ENCODE data around the gene RBM20.

Gene RBM20

DNA sequence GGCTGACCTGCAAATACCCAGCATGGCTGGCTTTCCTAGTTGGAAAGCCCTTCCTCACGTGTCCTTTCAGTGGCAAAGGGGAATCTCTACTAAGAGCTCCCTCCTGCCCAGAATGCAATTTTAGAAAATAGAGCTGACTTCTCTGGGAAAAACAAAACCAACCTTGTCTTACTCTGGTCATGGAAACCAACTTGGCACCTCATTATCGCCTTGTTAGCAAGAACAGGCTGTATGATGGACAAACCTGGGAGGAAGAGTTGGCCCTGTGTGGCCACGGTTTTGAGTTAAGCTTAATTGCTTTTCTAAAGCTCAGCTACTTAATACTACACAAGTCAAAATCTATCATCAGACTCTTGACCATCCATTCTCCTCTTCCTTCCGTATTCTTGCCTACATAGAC, 133.5 kb downstream of the RBM20 start:
- Mint-ChIP-seq H3K36me3 (no peaks in the 10 kb centered on the region), H3K4me1 (peaks cover 31% of the 10 kb centered on the region), H3K4me3 (no peak overlapping the region), H3K9me3 (no peaks in the 10 kb centered on the region), H3K27me3 (no peaks in the 10 kb centered on the region), H3K27ac (no peak overlapping the region)

DNA sequence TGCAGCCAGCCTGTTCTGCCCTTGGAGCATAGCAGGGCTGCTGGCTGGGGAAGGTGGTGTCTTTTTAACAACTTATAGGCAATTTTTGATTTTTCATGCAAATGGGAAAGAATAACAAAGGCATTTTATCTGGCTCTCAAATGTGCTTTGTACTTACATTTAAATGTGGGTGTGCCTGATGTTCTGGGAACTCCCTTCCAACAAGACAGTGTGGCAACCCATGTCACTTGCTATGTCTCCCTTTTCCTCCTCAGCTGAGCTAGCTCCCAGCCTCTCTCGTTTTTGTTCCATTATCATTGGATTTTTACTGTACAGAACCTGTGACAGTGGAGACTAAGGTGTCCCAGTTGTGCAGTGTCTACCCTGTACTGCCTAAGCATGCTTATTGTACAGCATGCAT, 134.1 kb downstream of the RBM20 start:
- H3K27me3 Mint-ChIP-seq = no peaks in the 10 kb centered on the region
- no peak overlapping the region for H3K27ac Mint-ChIP-seq
- no peak overlapping the region for H3K4me3 Mint-ChIP-seq
- H3K9me3 Mint-ChIP-seq = no peaks in the 10 kb centered on the region
- peaks cover 32% of the 10 kb centered on the region for H3K4me1 Mint-ChIP-seq
- no peaks in the 10 kb centered on the region for H3K36me3 Mint-ChIP-seq

DNA sequence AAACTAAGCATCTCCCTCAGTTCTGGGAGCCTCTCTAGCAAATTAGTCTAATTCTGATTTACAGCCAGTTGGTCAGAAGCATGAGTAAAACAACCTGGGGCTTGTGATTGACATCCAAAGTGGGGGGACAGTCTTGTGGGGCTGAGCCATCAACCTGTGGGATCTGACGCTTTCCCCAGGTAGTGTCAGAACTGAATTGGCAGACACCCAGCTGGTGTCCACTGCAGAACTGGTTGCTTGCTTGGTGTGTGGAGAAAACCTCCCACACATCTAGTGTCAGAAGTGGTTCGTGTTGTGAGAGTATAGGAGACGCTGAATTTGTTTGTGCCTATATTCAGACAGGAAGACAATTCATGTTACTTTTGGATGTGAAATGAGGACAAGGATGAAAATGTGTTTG, 135.4 kb downstream of the RBM20 start:
- Mint-ChIP-seq H3K9me3 (no peaks in the 10 kb centered on the region), H3K27ac (peak overlapping the region; percentile 6), H3K4me3 (no peak overlapping the region), H3K27me3 (no peaks in the 10 kb centered on the region), H3K36me3 (no peaks in the 10 kb centered on the region), H3K4me1 (peaks cover 36% of the 10 kb centered on the region)

DNA sequence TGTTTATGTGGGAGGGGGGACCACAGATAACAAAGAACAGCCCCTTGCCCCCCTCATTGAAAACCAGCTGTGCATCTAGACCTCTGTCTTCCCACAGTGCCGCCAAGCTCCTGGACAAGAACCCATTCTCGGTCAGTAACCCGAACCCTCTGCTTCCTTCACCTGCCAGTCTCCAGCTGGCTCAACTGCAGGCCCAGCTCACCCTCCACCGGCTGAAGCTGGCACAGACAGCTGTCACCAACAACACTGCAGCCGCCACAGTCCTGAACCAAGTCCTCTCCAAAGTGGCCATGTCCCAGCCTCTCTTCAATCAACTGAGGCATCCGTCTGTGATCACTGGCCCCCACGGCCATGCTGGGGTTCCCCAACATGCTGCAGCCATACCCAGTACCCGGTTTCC, 136.6 kb downstream of the RBM20 start:
- Mint-ChIP-seq H3K9me3 (no peaks in the 10 kb centered on the region), H3K27ac (no peak overlapping the region), H3K27me3 (no peaks in the 10 kb centered on the region), H3K4me1 (peaks cover 39% of the 10 kb centered on the region), H3K36me3 (no peaks in the 10 kb centered on the region), H3K4me3 (no peak overlapping the region)

DNA sequence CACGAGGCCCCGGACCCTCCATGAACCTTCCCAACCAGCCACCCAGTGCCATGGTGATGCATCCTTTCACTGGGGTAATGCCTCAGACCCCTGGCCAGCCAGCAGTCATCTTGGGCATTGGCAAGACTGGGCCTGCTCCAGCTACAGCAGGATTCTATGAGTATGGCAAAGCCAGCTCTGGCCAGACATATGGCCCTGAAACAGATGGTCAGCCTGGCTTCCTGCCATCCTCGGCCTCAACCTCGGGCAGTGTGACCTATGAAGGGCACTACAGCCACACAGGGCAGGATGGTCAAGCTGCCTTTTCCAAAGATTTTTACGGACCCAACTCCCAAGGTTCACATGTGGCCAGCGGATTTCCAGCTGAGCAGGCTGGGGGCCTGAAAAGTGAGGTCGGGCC, 137.0 kb downstream of the RBM20 start:
- Mint-ChIP-seq H3K4me1 (peaks cover 42% of the 10 kb centered on the region), H3K9me3 (no peaks in the 10 kb centered on the region), H3K27me3 (no peaks in the 10 kb centered on the region), H3K36me3 (no peaks in the 10 kb centered on the region), H3K27ac (no peak overlapping the region), H3K4me3 (no peak overlapping the region)

DNA sequence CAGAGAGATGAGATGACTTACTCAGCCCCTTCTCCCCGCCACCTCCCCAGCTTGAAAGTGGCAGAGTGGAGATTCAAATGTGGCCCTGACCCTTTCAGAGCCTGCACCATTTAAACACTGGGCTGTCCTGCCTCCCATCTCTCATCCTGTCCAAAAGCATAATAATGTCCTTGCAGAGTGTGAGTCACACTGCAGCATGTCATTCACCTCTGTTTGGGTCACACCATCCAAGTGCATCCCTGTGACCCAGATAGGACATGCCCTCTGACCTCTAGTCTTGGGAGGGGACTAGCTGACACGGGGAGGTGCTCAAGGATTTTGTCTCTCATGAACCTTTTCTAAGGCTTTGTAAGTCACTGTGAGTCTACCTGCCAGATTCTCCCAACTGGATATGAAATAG, 138.5 kb downstream of the RBM20 start:
- Mint-ChIP-seq H3K9me3 (no peaks in the 10 kb centered on the region), H3K4me1 (peaks cover 47% of the 10 kb centered on the region), H3K27ac (no peak overlapping the region), H3K36me3 (no peaks in the 10 kb centered on the region), H3K4me3 (no peak overlapping the region), H3K27me3 (no peaks in the 10 kb centered on the region)

DNA sequence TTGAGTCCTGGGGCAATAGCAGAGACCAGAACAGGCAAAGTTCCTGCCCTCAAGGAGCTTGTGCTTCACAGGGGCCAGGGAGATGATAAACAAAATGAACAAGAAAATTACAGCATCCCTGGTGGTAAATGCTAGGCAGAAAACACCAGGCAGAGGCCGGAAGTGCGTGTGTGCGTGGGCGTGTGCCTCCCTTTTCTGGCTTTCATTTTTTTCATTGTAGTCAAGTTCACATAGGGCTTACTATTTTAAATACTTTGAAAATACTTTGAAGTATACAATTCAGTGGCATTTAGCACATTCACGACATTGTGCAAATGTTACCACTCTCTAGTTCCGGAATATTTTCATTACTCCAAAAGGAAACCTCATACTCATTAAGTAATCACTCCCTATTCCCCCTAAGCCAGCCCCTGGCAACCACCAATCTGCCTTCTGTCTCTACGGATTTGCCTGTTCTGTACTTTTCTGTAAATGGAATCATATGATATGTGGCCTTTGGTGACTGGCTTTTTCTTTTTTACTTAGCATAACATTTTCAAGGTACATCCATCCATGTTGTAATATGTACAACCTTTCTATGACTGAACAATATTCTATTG, 139.5 kb downstream of the RBM20 start:
- Mint-ChIP-seq H3K27ac (peak overlapping the region; percentile 98), H3K36me3 (no peaks in the 10 kb centered on the region), H3K27me3 (no peaks in the 10 kb centered on the region), H3K9me3 (no peaks in the 10 kb centered on the region), H3K4me1 (peaks cover 47% of the 10 kb centered on the region), H3K4me3 (peak overlapping the region; percentile 66)

DNA sequence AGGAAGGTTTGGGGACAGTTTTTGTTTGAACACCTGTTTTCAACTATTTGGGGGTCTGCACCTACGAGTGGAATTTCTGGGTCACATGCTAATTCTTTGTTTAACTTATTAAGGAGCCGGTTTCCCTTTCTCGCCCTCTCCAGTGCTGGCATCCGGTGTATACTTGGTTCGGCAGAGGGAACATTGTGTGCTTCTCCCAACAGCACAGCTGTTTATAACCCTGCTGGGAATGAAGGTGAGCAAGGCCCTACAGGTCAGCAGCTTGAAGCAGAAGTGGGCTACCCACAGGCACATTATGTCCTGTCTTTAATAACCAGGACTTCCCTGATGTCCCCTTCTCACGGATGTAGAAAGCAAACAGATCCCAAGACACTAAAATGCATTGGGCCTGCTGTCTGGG, 140.1 kb downstream of the RBM20 start:
- Mint-ChIP-seq H3K4me3 (peak overlapping the region; percentile 66), H3K27me3 (no peaks in the 10 kb centered on the region), H3K9me3 (no peaks in the 10 kb centered on the region), H3K4me1 (peaks cover 47% of the 10 kb centered on the region), H3K36me3 (no peaks in the 10 kb centered on the region), H3K27ac (peak overlapping the region; percentile 98)

DNA sequence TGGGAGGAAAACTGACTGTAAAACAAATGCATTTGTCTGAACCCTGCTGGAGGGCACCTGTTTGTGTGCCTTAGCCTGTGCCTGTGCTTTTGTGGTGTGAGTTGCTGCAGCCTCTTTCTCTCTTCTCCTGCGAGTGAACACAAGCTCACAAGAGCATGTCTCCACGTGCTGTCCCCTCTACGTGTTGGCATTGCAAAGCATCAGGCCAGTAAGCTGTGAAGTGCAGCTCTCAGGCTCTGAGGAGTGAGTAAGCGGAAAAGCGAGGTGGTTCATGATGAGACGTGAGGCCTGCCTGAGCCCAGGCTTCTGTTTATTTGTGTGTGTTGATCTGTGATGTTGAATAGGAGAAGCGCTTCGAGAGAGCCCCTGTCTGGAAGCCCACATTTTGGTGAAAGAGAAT, 142.0 kb downstream of the RBM20 start:
- no peaks in the 10 kb centered on the region for H3K9me3 Mint-ChIP-seq
- H3K4me3 Mint-ChIP-seq = no peak overlapping the region
- H3K36me3 Mint-ChIP-seq = no peaks in the 10 kb centered on the region
- peaks cover 41% of the 10 kb centered on the region for H3K4me1 Mint-ChIP-seq
- no peaks in the 10 kb centered on the region for H3K27me3 Mint-ChIP-seq
- H3K27ac Mint-ChIP-seq = peak overlapping the region; percentile 36

DNA sequence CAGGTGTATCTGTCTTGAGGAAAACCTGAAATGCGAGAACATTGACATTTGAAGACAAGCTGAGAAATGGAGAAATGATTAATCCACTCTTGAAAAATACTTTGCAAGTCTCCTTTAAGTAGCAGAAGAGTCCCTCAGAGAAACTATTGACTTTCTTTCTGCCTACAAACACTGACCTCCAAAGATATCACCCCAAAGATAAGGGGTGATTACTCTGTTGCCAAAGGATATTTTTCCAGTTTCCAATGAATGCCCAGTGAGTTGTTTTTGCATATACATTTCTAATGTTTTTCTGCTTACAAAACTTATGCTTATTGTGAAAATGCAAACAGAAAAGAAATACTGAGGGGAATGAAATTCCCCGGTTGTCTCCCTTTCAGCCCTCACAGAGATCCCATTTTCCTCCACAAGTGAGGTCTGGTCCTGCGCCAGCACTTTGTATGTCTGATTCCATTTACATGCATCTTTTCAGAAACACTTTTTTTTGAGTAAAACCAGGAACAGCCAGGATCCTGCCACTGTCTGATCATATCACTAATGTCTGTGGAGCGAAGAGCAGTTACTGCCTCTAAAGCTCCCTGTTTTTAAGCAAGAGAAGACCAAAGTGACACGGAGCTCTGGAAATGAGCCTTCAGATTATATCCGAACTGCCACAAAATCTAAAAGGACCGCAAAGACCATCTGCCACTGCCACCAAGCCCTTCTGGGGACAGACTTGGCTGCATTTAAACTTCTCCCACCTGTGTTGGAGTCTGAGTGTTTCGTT, 144.7 kb downstream of the RBM20 start:
- Mint-ChIP-seq H3K9me3 (no peaks in the 10 kb centered on the region), H3K36me3 (no peaks in the 10 kb centered on the region), H3K27me3 (no peaks in the 10 kb centered on the region), H3K4me3 (no peak overlapping the region), H3K4me1 (peaks cover 29% of the 10 kb centered on the region), H3K27ac (no peak overlapping the region)

DNA sequence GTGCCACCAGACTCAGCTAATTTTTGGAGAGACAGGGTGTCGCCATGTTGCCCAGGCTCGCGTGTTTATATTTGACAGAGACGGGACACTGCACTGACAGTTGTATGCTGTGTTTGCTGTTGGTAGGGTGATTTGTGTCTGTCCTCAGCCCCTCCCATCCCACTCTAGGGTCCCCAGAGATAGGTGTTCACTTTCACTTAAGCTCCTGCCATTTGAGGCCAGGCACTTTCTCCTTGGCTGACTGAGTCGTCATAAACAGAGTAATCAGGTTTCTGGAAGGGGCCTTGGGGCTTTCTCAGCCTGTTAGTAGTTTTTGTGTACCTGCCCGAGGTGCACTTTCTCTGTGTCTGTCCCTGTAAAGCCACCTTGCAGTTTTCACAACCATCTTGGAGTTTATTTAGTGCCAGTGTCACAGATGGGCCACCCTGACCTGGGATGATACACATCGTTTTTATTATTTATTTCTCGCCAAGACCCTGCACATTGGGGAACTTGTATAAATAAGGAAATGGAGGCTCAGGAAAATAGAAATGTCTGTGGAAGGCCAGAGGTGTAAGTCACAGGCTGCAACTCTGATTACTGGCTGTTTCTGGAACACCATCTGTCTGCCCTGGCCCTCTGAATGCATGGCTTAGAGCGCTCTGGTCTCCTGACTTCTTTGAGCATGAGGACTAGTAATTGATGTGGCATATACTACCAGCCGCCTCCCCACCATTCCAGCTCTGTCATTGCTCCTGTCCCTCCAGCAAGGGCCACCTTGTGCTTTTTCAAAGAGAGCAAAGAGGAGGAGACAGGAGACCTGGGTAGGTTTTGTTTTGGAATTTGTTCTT, 145.7 kb downstream of the RBM20 start:
- H3K4me3 Mint-ChIP-seq = no peak overlapping the region
- no peaks in the 10 kb centered on the region for H3K9me3 Mint-ChIP-seq
- no peak overlapping the region for H3K27ac Mint-ChIP-seq
- H3K4me1 Mint-ChIP-seq = peaks cover 19% of the 10 kb centered on the region
- H3K36me3 Mint-ChIP-seq = no peaks in the 10 kb centered on the region
- no peaks in the 10 kb centered on the region for H3K27me3 Mint-ChIP-seq

DNA sequence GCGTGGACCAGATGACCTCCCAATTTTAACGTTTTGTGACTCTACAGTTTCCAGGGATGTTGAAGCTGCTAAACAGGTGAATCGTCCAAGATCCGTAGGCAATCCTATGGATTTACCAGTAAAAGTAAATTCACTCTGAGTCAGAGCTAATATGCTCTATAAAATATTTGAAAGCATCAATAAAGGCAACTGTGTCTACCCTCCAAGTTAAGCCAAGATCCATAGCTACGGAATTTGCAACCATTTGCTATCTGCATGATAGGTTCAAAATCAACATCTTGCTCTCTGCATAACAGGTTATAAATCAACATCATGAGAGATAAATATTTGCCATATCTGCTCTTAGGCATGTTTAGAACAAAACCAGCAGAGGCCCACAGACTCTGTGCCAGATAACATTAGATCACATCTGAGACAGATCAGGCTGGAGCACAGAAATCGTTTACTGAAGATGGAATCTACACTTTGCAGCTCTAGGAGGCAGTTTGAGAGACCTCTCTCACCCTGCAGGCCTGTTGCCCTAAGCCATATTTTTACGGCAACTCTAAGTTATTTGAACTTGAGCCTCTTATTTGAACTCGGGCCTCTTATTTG, 146.9 kb downstream of the RBM20 start:
- H3K27me3 Mint-ChIP-seq = no peaks in the 10 kb centered on the region
- no peaks in the 10 kb centered on the region for H3K36me3 Mint-ChIP-seq
- no peak overlapping the region for H3K27ac Mint-ChIP-seq
- H3K4me3 Mint-ChIP-seq = no peak overlapping the region
- H3K4me1 Mint-ChIP-seq = peaks cover 10% of the 10 kb centered on the region
- no peaks in the 10 kb centered on the region for H3K9me3 Mint-ChIP-seq

DNA sequence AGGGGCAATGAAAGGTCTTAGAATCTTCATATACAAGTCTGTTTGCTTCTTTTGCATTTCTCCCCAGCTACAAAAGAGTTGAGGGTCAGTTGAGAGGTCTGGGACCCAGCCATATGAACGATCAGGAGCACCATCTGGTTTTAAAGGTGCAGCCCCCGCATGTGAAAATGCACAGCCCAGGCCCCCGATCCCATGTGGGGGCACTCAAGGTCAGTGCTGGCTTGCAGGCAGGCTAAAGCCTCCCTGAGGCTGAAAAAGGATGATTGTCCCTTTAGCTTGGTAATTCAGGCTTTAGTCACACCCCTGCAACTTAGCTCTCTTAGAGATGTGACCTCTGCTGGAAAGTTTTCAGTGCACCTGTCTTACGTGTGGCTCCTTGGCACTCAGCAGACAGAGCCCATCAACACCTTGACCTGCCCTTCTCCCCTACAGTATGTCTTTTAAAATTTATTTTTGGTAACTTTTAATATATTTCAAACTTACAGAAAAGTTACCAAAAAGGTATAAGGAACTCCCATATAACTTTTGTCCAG, 147.5 kb downstream of the RBM20 start:
- H3K4me1 Mint-ChIP-seq = peaks cover 4% of the 10 kb centered on the region
- H3K36me3 Mint-ChIP-seq = no peaks in the 10 kb centered on the region
- H3K27ac Mint-ChIP-seq = no peak overlapping the region
- H3K4me3 Mint-ChIP-seq = no peak overlapping the region
- no peaks in the 10 kb centered on the region for H3K27me3 Mint-ChIP-seq
- H3K9me3 Mint-ChIP-seq = no peaks in the 10 kb centered on the region

DNA sequence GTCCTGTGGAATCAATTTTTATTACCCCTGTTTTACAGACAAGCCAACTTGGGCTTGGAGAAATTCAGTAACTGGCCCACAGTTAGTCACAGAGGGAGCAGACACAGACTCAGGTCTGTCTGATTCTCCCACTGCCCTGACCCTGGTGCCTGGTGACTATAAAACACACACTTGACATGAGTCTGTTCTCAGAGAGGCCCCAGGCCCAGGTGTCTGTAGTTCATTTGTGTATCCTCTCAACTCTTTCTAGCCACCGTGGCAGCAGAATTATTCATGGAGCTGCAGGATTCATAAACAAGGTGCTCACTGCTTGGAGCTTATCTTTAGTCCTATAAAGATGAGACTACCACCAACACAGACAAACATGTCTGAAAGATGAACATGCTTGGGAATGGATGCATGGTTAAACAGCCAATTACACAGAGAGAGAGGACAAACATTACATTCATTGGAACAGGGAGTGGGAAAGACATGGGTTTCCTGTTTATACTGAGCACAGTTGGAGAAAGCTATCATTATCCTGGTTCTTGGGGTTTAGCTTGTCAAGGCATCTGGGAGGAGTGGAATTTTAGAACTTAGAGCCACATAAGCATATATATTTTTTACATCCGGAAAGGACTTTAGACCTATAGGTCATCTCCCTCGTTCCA, 148.5 kb downstream of the RBM20 start:
- Mint-ChIP-seq H3K36me3 (no peaks in the 10 kb centered on the region), H3K4me1 (peaks cover 4% of the 10 kb centered on the region), H3K27ac (no peak overlapping the region), H3K27me3 (no peaks in the 10 kb centered on the region), H3K4me3 (no peak overlapping the region), H3K9me3 (no peaks in the 10 kb centered on the region)

DNA sequence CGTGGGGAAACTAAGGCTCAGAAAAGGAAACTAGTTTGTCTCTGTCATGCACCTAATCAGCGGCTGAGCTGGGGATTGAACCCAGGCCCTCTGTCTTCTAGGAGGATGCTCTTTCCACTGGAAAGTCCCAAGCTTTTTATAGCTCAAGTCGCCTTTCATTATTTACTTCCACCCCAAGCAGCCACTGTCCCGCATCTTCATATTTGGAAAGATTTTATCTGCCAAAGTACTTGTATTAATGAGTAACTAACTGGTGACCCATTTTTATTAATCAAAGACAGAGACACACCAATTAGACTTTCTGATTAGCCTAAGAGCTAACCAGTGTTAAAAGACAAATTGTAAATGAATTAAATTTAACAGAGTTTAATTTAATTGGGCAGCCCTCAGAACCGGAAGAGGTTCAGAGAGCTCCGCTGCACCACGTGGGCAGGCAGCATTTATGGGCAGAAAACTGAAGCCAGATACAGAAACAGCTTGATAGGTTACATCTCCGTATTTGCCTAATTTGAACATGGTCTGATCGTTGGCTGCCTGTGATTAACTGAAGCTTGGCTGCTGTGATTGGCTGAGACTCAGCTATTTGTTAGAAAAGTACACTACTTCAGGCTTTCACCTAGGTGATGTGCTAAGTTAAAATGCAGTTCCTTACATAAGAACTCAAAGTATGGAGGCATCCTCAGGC, 149.1 kb downstream of the RBM20 start:
- Mint-ChIP-seq H3K36me3 (no peaks in the 10 kb centered on the region), H3K9me3 (no peaks in the 10 kb centered on the region), H3K4me3 (no peak overlapping the region), H3K27ac (no peak overlapping the region), H3K27me3 (no peaks in the 10 kb centered on the region), H3K4me1 (peaks cover 4% of the 10 kb centered on the region)

All from activated naive CD4-positive, alpha-beta T cell treated with anti-CD3 and anti-CD28 coated beads, Interleukin-2, amount 50 U/mL, for 24 hours (primary cell).